Activated CD8-positive, alpha-beta memory T cell treated with anti-CD3 and anti-CD28 coated beads, Interleukin-2, amount 50 U/mL, for 1 hour (primary cell): ENCODE data around the gene KLHL3.

Source experiments
- DNase-seq: peaks from one replicate; pipeline ENCODE4 v3.0.0-alpha.2; 2020; ENCODE audit errors: extremely low read depth

KLHL3 gene

GRCh38 chr5:137580030-137580429, 155.9 kb downstream of the KLHL3 start:
- DNase-seq = no peak

DNA sequence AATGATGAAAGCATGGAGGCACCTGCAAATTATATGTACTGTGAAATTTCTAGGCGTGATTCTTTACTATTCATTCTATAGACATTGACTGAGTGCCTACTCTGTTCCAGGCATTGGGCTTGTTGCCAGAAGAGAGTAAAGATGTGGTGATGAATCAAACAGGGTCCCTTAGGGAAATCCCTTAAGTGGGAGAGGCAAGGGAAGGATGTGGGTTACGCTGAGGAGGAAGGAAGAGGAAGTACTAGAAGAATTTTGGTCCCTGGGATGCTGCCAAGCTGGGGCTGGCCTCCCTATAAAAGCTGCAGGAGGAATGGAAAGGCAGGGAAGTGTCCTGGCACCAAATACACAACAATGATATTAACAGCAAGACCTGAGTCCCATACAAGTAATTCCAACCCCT, 160.0 kb downstream of the KLHL3 start:
- DNase-seq = no peak

DNA sequence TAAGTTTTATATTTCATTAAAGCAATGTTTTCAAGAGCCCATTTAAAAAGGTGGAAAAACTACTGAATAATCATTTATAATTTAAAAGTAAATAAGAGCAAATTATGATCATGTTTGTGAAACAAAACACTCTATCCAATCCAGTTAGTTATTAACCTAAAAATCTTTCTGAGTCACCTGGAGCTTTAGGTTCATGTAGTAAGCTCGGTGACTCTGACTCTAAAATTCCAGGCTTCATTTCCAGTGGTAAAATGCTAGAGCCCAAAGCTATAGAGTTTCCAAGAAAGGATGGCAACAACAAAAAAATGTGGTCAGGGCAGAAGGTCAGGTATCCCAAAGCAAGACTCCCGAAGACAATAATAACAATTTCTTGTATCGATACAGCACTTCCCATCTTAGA, 160.7 kb downstream of the KLHL3 start:
- no peak for DNase-seq

- no peak for DNase-seq
Observed at GRCh38 chr5:137573376-137573775, 162.5 kb downstream of the KLHL3 start.

DNA sequence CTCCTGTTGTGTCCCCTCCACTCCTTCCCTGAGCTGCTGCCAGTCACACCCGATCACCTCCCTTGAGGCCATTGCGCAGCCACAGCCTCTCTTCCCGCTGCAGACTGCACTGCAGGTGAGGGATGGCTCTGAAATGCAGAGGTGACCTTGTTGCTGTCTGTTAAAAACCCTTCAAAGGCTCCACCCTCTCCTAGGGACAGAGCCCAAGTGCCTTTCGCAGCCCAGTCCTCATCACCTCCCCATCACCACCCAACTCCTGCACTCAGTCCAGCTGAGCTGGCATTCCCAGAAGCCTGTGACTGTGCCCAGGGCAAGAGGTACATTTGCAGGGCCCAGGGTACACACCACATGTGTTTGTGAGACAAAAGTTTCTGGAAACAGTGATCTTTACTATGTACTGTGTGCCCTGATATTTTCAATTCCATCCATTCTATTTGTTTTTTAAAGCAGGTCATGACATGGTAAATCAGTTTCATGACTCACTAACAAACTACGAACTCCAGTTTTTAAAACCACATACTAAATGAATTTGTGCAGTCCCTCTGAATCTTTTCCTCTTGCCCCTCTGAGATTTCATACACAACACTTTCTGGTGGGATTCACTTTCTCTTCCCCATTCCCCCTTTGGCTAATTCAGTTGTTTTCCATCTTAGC, 163.7 kb downstream of the KLHL3 start:
- DNase-seq = no peak

DNA sequence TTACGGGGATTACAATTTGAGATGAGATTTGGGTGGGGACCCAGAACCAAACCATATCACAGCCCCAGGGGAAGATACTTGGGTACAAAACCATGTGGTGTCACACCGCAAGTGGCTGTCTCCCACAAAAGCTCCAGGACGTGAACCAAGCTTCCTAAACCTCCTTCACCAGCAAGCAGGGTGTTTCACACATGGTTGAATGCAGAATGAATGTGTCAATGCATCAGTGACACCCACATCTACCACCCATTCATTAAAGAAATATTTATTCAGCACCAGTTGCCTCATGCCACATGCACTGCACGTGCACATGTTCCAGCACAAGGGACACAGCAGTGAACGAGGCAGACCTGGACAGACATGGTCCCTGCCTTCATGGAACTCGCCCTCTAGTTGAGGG, 165.8 kb downstream of the KLHL3 start:
- DNase-seq = no peak
